Activated CD4-positive, alpha-beta T cell treated with anti-CD3 and anti-CD28 coated beads, Interleukin-2, amount 10 ng/mL, durations not matched to agents 24 days and 14 days (primary cell): ENCODE results near the gene PXK. TPM values are rescaled to one million over a fixed set of nuclear protein-coding genes. Genes with fewer than 3 reads are reported as not detected.

Experiments
- DNase-seq: peaks from one replicate; pipeline ENCODE4 v3.0.0; 2022
- H3K27ac Mint-ChIP-seq: one replicate; pipeline ENCODE4 v1.8.0; 2022; ENCODE audit warnings: mild to moderate bottlenecking, mixed read lengths
- H3K27me3 Mint-ChIP-seq: one replicate; pipeline ENCODE4 v1.8.0; 2022; ENCODE audit warnings: mixed read lengths
- H3K36me3 Mint-ChIP-seq: one replicate; pipeline ENCODE4 v1.8.0; 2022; ENCODE audit warnings: low read depth, mild to moderate bottlenecking, mixed read lengths
- H3K4me1 Mint-ChIP-seq: one replicate; pipeline ENCODE4 v1.8.0; 2021; ENCODE audit warnings: mixed read lengths
- H3K4me3 Mint-ChIP-seq: one replicate; pipeline ENCODE4 v1.8.0; 2022; ENCODE audit warnings: mild to moderate bottlenecking, moderate library complexity, mixed read lengths
- H3K9me3 Mint-ChIP-seq: one replicate; pipeline ENCODE4 v1.8.0; 2021; ENCODE audit warnings: mixed read lengths
- intact Hi-C: fragments of 100-400 bp; cut with micrococcal nuclease; formaldehyde crosslinking; loops from one replicate; pipeline ENCODE4 v1.15.1; 2023
- total RNA-seq: library from RNA; stranded (reverse); gene quantifications from 2 replicates; pipeline ENCODE4 v1.2.3, GENCODE V29; 2022

The PXK gene
- total RNA-seq, 1 donor from 2014 or later: 45.7 TPM

GRCh38 chr3:58299839-58300516 is 32.7 kb upstream of the PXK start:
- H3K4me1 Mint-ChIP-seq: no peaks in the 10 kb centered on the region
- H3K27me3 Mint-ChIP-seq: peaks cover 18% of the 10 kb centered on the region
- no peak overlapping the region for H3K27ac Mint-ChIP-seq
- no peak overlapping the region for H3K4me3 Mint-ChIP-seq
- no peak for DNase-seq
- H3K9me3 Mint-ChIP-seq: no peaks in the 10 kb centered on the region
- intact Hi-C loops: loop anchor here (1.0 to 10.0 kb wide), 2 partner anchors 113 to 295 kb away; partner anchors contain the start of gene FLNB
- no peaks in the 10 kb centered on the region for H3K36me3 Mint-ChIP-seq

GRCh38 chr3:58305882-58306711 is 26.6 kb upstream of the PXK start, which contains the start of the genes HTD2 and RPP14:
Gene HTD2, plus strand, starts transcription at chr3:58306520. Its CDS starts 11,094 bp downstream, at chr3:58317614.
Gene RPP14, plus strand, starts transcription at chr3:58306245. Its CDS starts 4,085 bp downstream, at chr3:58310330.
- intact Hi-C loops: loop anchor here (1.0 to 10.0 kb wide), 11 partner anchors 18 to 709 kb away; partner anchors contain the start of genes ABHD6, ARF4, FLNB and PDHB
- Mint-ChIP-seq H3K4me1 (peaks cover 22% of the 10 kb centered on the region), H3K9me3 (no peaks in the 10 kb centered on the region), H3K36me3 (peaks cover 24% of the 10 kb centered on the region), H3K27me3 (peaks cover 10% of the 10 kb centered on the region), H3K4me3 (peak within 1 kb of the TSS; percentile 98), H3K27ac (peak within 1 kb of the TSS; percentile 99)
- DNase-seq: peak; percentile 100

GRCh38 chr3:58307639-58308215 is 25.0 kb upstream of the PXK start:
- no peaks in the 10 kb centered on the region for H3K9me3 Mint-ChIP-seq
- peaks cover 37% of the 10 kb centered on the region for H3K36me3 Mint-ChIP-seq
- peaks cover 2% of the 10 kb centered on the region for H3K27me3 Mint-ChIP-seq
- H3K4me3 Mint-ChIP-seq: peak overlapping the region; percentile 98
- H3K27ac Mint-ChIP-seq: peak overlapping the region; percentile 99
- H3K4me1 Mint-ChIP-seq: peaks cover 22% of the 10 kb centered on the region
- intact Hi-C loops: loop anchor here (1.0 to 10.0 kb wide), 5 partner anchors 45 to 325 kb away; partner anchors contain the start of gene FLNB
- peak; percentile 83 for DNase-seq

- intact Hi-C loops: loop anchor here (1.0 to 10.0 kb wide), 3 partner anchors 44 to 324 kb away; partner anchors contain the start of gene FLNB
- H3K4me1 Mint-ChIP-seq: peaks cover 22% of the 10 kb centered on the region
- peaks cover 43% of the 10 kb centered on the region for H3K36me3 Mint-ChIP-seq
- H3K27ac Mint-ChIP-seq: peak overlapping the region; percentile 32
- no peaks in the 10 kb centered on the region for H3K9me3 Mint-ChIP-seq
- H3K4me3 Mint-ChIP-seq: no peak overlapping the region
- no peak for DNase-seq
- H3K27me3 Mint-ChIP-seq: no peaks in the 10 kb centered on the region
Measured at GRCh38 chr3:58308728-58309127, 24.0 kb upstream of the PXK start.

GRCh38 chr3:58317811-58318210 is 14.9 kb upstream of the PXK start:
- Mint-ChIP-seq H3K27me3 (no peaks in the 10 kb centered on the region), H3K4me3 (no peak overlapping the region), H3K27ac (no peak overlapping the region), H3K9me3 (no peaks in the 10 kb centered on the region), H3K36me3 (peaks cover 52% of the 10 kb centered on the region), H3K4me1 (peaks cover 3% of the 10 kb centered on the region)
- intact Hi-C loops: no loop called here
- no peak for DNase-seq

- no peak for DNase-seq
- Mint-ChIP-seq H3K27ac (no peak overlapping the region), H3K4me1 (peaks cover 28% of the 10 kb centered on the region), H3K36me3 (peaks cover 29% of the 10 kb centered on the region), H3K9me3 (no peaks in the 10 kb centered on the region), H3K4me3 (no peak overlapping the region), H3K27me3 (no peaks in the 10 kb centered on the region)
- intact Hi-C loops: loop anchor here (1.0 to 5.0 kb wide), 5 partner anchors 93 to 311 kb away; partner anchors contain the start of gene PDHB
Measured at GRCh38 chr3:58321791-58322190, 10.9 kb upstream of the PXK start.

GRCh38 chr3:58322793-58323192 is 9.9 kb upstream of the PXK start:
- Mint-ChIP-seq H3K36me3 (peaks cover 22% of the 10 kb centered on the region), H3K4me1 (peaks cover 28% of the 10 kb centered on the region), H3K4me3 (no peak overlapping the region), H3K27ac (no peak overlapping the region), H3K9me3 (no peaks in the 10 kb centered on the region), H3K27me3 (no peaks in the 10 kb centered on the region)
- intact Hi-C loops: loop anchor here (5.0 kb wide), 3 partner anchors 110 to 310 kb away; partner anchors contain the start of gene PDHB
- DNase-seq: no peak

- H3K27me3 Mint-ChIP-seq: no peaks in the 10 kb centered on the region
- no peak for DNase-seq
Measured at GRCh38 chr3:58323529-58324390, 8.9 kb upstream of the PXK start.

GRCh38 chr3:58324391-58325390 is 8.0 kb upstream of the PXK start:
- peak overlapping the region; percentile 90 for H3K27ac Mint-ChIP-seq
- no peaks in the 10 kb centered on the region for H3K27me3 Mint-ChIP-seq
- H3K36me3 Mint-ChIP-seq: peaks cover 14% of the 10 kb centered on the region
- intact Hi-C loops: loop anchor here (1.0 to 5.0 kb wide), 6 partner anchors 11 to 308 kb away; partner anchors contain the start of genes HTD2, PDHB and RPP14
- peak overlapping the region; percentile 67 for H3K4me3 Mint-ChIP-seq
- peaks cover 28% of the 10 kb centered on the region for H3K4me1 Mint-ChIP-seq
- H3K9me3 Mint-ChIP-seq: no peaks in the 10 kb centered on the region
- DNase-seq: peak; percentile 73

More at GRCh38 chr3:58323529-58324390, 8.9 kb upstream of the PXK start:
- H3K27ac Mint-ChIP-seq: peak overlapping the region; percentile 90
- intact Hi-C loops: loop anchor here (1.0 to 5.0 kb wide), 6 partner anchors 12 to 309 kb away; partner anchors contain the start of genes HTD2, PDHB and RPP14
- peak overlapping the region; percentile 67 for H3K4me3 Mint-ChIP-seq
- H3K36me3 Mint-ChIP-seq: peaks cover 18% of the 10 kb centered on the region
- no peaks in the 10 kb centered on the region for H3K9me3 Mint-ChIP-seq
- peaks cover 28% of the 10 kb centered on the region for H3K4me1 Mint-ChIP-seq

GRCh38 chr3:58325525-58325992 is 7.1 kb upstream of the PXK start:
- intact Hi-C loops: no loop called here
- peak overlapping the region; percentile 23 for H3K4me3 Mint-ChIP-seq

GRCh38 chr3:58326267-58326900 is 6.3 kb upstream of the PXK start:
- Mint-ChIP-seq H3K27ac (peak overlapping the region; percentile 47), H3K9me3 (no peaks in the 10 kb centered on the region), H3K4me3 (no peak overlapping the region), H3K36me3 (peaks cover 7% of the 10 kb centered on the region), H3K4me1 (peaks cover 33% of the 10 kb centered on the region), H3K27me3 (no peaks in the 10 kb centered on the region)
- DNase-seq: no peak
- intact Hi-C loops: no loop called here

More at GRCh38 chr3:58325525-58325992, 7.1 kb upstream of the PXK start:
- Mint-ChIP-seq H3K36me3 (peaks cover 10% of the 10 kb centered on the region), H3K4me1 (peaks cover 28% of the 10 kb centered on the region), H3K27me3 (no peaks in the 10 kb centered on the region), H3K9me3 (no peaks in the 10 kb centered on the region), H3K27ac (peak overlapping the region; percentile 90)
- no peak for DNase-seq
